NB4 (cell line): Measurements from ENCODE around the gene SNRNP70.

ENCODE experiments used
- DNase-seq: peaks from one replicate; pipeline ENCODE4 v3.0.0; 2010; ENCODE audit warnings: low read depth
- H3K4me3 ChIP-seq: one replicate; pipeline ENCODE4 v1.5.1; 2011; ENCODE audit warnings: mild to moderate bottlenecking, low read depth, low read length, moderate library complexity
- MYC ChIP-seq: IDR thresholded peaks from 2 replicates; pipeline ENCODE4 v1.6.1; 2011; ENCODE audit warnings: low read depth, low read length
- POLR2A ChIP-seq: IDR thresholded peaks from 2 replicates; pipeline ENCODE4 v1.6.1; 2011; ENCODE audit warnings: mild to moderate bottlenecking; ENCODE audit not compliant: insufficient read length; ENCODE audit errors: extremely low read depth
- TF ChIP-seq, protein P1 (sequence below): IDR thresholded peaks from one replicate; pipeline ENCODE4 v1.5.1; 2012; ENCODE audit warnings: low read depth, low read length
- TF ChIP-seq, protein P2 (sequence below): IDR thresholded peaks from 2 replicates; pipeline ENCODE4 v1.6.1; 2011; ENCODE audit warnings: low read depth, low read length

Gene SNRNP70

DNA sequence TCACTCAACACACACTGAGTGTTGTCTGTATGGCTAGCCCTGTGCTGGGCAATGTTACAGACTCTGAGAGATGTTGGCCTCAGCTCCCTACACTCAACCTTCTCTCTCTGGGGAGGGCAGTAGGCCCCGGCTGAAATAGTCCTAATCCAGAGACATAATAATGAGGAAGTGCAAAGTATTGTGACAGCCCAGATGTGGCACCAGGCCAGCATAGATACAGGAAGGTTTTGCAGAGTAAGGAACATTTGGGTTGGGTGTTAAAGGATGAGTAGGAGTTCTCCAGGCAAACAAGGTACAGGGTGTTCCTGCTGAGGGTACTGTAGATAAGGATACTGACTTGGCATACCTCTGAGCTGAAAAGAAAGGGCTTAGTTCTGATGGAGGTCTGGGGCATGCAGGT lies 31.3 kb downstream of the SNRNP70 start:
- H3K4me3 ChIP-seq = no peak overlapping the region
- TF ChIP-seq, protein P1, sequence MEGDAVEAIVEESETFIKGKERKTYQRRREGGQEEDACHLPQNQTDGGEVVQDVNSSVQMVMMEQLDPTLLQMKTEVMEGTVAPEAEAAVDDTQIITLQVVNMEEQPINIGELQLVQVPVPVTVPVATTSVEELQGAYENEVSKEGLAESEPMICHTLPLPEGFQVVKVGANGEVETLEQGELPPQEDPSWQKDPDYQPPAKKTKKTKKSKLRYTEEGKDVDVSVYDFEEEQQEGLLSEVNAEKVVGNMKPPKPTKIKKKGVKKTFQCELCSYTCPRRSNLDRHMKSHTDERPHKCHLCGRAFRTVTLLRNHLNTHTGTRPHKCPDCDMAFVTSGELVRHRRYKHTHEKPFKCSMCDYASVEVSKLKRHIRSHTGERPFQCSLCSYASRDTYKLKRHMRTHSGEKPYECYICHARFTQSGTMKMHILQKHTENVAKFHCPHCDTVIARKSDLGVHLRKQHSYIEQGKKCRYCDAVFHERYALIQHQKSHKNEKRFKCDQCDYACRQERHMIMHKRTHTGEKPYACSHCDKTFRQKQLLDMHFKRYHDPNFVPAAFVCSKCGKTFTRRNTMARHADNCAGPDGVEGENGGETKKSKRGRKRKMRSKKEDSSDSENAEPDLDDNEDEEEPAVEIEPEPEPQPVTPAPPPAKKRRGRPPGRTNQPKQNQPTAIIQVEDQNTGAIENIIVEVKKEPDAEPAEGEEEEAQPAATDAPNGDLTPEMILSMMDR = no peak
- TF ChIP-seq POLR2A (no peak), MYC (no peak)
- TF ChIP-seq, protein P2, sequence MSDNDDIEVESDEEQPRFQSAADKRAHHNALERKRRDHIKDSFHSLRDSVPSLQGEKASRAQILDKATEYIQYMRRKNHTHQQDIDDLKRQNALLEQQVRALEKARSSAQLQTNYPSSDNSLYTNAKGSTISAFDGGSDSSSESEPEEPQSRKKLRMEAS = no peak
- peak; percentile 82 for DNase-seq

DNA sequence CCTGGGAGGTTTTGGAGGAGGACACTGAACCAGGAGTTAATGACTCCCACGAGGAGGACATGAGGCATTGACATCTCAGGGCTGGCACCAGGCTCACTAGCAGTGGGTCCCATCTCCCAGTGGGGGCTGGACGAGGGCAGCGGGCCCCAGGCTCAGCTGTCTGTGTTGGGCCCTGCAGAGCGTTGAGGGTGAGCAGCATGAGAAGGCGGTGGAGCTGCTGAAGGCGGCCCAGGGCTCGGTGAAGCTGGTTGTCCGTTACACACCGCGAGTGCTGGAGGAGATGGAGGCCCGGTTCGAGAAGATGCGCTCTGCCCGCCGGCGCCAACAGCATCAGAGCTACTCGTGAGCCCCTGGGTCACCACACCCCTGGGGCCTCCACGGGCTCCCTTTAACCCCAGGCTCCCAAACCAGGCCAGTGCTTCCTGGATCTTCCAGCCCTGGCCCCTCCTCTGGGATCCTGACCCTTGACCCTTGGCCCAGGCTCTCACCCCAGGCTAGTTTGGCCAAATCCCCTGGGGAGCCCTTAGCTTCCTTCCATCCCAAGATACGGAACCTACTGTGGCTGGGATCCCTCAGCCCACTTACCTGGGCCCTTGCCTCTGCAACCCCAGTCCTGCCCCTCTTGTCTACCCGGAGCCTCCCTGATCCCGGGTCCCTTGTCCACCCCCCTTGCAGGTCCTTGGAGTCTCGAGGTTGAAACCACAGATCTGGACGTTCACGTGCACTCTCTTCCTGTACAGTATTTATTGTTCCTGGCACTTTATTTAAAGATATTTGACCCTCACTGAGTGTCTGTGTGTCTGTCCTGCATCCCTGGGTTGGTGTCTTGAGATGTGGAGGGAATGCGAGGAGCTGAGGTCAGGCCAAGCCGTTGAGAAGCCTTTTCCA lies 32.7 kb downstream of the SNRNP70 start:
- TF ChIP-seq MYC (no peak), POLR2A (no peak)
- TF ChIP-seq, protein P2 = no peak
- TF ChIP-seq, protein P1 = no peak
- peak overlapping the region; percentile 57 for H3K4me3 ChIP-seq
- DNase-seq = no peak

DNA sequence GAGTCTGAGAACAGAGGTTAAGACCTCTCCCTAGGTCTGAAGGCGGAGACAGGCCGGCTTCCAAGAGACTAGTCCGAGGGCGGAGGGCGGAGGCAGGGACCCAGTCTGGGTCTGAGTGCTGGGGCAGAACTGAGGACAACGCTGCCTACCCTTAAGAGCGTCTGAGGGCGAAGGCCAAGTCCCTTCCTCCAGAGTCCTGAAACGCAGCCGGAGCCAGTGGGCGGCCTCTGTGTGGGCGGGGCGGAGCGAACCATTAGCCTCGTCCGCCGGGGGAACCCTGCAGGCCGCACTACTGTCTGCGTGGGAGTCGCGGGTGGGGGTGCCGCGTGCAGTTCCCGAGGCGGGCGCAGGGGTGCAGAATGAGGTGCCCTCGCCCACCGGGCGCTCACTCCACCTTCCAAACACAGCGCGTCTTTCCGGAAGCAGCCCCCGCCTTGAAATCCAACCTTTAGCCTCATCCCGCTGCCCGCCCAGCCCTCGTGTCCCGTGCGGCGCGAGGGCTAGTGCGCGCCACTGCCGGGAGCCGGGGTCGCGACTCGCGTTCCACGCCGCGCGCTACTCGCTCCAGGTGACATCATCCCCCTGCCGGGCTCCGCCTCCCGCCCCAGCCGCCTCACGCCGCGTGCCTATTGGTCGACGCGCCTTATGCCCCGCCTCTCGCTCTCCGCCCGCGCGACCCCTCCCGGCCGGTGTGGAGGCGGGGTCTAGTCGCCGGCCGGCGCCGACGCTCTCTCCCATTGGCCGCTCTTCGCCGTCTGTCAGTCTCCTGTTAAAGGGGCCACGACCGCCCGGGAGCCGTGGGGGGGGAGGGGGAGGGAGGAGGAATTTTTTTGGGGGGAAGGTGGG lies 33.5 kb downstream of the SNRNP70 start, which contains the start of gene C19orf73:
Gene C19orf73, minus strand, starts transcription at position 579 of the 846 bp plus-strand sequence. Its CDS starts 121 bp downstream, at position 458.
- peak within 1 kb of the TSS; percentile 57 for H3K4me3 ChIP-seq
- DNase-seq = peak; percentile 93
- TF ChIP-seq POLR2A = peak; percentile 32
- TF ChIP-seq, protein P2 = peak; percentile 64; the same call in 1 of the 2 replicates
- TF ChIP-seq, protein P1 = no peak
- TF ChIP-seq MYC = no peak

DNA sequence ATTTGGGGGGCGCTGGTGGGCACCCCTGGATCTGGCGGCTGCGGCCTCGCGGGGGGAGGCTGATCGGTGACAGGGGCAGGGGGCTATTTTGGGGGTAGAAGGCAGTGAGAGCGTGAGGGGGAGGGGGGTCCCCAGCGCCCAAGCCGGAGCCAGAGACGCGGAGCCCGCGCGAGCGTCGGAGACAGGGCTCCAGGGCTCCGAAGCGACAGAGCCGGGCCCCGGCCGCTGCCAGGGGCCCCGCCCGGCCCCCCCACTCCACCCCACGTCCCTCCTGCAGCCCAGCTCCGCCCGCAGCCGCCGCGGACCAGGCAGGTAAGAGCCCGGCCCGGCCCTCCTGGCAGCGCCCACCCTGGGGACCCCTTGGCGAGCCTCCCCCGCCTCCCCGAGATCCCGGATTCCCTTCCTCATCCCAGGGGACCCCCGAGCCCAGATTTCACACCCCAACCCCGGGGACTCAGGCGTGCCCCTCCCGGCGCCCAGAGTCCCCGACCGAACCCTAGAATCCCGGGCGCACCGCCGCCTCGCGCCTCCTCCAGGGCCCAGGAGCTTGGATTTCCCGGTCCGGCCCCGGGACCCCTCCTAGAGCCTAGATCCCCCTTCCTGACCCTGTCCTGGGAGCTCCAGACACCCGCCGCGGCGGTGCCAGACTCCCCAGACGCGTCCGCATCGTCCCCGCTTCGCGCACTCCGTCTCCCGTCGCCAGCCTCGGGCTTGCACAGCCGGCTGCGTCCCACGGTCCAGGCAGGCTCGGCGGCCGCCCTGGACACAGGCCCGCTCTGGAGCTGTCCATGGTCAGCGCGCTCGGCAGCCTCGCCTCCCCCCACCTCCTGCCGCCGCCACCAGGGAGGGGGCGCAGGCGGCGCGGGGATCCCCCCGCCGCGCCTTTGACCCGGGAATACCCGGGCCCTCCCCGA lies 34.4 kb downstream of the SNRNP70 start, which contains the start of gene PPFIA3:
Gene PPFIA3, plus strand, starts transcription at position 134 of the 914 bp plus-strand sequence. CDS start 8,330 bp downstream, outside the sequence.
- DNase-seq = no peak
- no peak for TF ChIP-seq POLR2A

DNA sequence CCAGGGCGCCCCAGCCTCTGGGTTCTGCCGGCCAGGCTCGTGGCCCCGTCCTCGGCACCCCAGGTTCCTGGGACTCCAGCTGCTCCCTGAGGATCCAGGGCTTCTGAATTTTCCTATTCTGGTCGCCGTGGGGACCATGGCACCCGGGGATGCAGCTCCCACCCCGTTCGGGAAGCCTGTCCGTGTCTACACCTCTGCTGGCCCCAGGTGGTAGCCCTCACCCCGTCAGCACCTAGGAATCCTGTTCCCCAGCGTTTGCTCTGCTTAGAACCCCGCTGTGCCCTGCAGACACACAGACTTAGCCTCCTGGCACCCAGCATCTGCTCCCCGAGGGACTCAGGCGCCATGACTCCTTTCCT lies 35.1 kb downstream of the SNRNP70 start:
- DNase-seq = no peak
- no peak overlapping the region for H3K4me3 ChIP-seq
- TF ChIP-seq, protein P1 = no peak
- TF ChIP-seq MYC (no peak), POLR2A (no peak)
- TF ChIP-seq, protein P2 = no peak

More for the DNA sequence above, 34.4 kb downstream of the SNRNP70 start, which contains the start of gene PPFIA3:
- H3K4me3 ChIP-seq = peak within 1 kb of the TSS; percentile 57
